GM13977 (cell line): ENCODE data around the gene ADAMTS8.

ENCODE experiments used
- DNase-seq: peaks from one replicate; pipeline ENCODE4 v3.0.0; 2012; ENCODE audit warnings: low spot score
- CTCF ChIP-seq: IDR thresholded peaks from 2 replicates; pipeline ENCODE4 v1.5.1; 2012; ENCODE audit warnings: mild to moderate bottlenecking, control low read depth; ENCODE audit not compliant: insufficient read depth; ENCODE audit errors: extremely low read depth, missing control alignments
- in situ Hi-C: fragments of 300-500 bp; cut with MboI; formaldehyde crosslinking; loops from one replicate; pipeline ENCODE4 v1.12.0; 2022; ENCODE audit warnings: low sequenced_read_pairs, low pct_unique_long_range_greater_than_20kb, mixed read lengths, inconsistent platforms; ENCODE audit not compliant: unreplicated experiment

The ADAMTS8 gene

GRCh38 chr11:130383344-130384211 is 44.8 kb downstream of the ADAMTS8 start:
- no peak for DNase-seq
- in situ Hi-C loops = no loop called here
- no peak for TF ChIP-seq CTCF

DNA sequence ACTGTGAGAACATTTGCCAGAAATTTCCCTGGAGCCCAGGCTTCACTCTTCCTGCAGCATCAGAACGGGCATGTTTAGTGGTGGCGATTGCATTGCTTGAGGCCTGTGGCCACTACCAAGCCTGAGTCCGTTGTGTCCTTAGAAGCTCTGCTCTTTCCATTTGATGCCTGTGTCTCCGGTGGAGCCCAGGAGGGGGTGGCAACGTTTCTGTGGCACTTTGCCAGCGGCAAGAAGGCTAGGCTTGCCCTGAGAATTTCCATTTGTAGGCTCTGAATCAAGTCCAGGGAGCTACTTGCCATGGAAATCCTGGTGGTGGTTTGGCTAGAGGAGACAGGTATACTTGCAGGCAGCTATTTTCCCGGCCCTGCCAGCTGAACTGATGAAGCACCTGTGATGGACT is 47.1 kb downstream of the ADAMTS8 start:
- DNase-seq = no peak
- in situ Hi-C loops = no loop called here
- no peak for TF ChIP-seq CTCF

DNA sequence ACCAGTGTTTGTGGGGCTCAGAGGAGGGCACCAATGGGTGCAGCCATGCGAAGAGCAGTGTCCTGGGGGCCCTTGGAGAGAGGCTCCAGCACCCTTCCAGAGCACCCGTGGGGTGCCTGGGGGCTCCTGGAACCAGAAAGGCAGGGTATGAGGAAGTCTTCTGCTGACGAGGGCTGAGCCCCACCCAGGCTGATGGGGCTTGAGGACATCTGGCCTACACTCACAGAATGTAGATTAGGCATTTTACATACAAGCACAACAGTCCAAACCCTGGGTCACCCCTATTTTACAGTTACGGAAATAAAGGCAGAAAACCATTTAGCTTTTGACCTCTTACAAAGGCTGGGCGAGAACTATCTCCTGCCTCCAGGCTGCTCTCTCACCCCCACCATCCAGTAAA is 47.6 kb downstream of the ADAMTS8 start:
- TF ChIP-seq CTCF = no peak
- in situ Hi-C loops = no loop called here
- DNase-seq = no peak

- no peak for DNase-seq
- in situ Hi-C loops = no loop called here
- no peak for TF ChIP-seq CTCF
Observed at GRCh38 chr11:130379276-130379675, 49.1 kb downstream of the ADAMTS8 start.

DNA sequence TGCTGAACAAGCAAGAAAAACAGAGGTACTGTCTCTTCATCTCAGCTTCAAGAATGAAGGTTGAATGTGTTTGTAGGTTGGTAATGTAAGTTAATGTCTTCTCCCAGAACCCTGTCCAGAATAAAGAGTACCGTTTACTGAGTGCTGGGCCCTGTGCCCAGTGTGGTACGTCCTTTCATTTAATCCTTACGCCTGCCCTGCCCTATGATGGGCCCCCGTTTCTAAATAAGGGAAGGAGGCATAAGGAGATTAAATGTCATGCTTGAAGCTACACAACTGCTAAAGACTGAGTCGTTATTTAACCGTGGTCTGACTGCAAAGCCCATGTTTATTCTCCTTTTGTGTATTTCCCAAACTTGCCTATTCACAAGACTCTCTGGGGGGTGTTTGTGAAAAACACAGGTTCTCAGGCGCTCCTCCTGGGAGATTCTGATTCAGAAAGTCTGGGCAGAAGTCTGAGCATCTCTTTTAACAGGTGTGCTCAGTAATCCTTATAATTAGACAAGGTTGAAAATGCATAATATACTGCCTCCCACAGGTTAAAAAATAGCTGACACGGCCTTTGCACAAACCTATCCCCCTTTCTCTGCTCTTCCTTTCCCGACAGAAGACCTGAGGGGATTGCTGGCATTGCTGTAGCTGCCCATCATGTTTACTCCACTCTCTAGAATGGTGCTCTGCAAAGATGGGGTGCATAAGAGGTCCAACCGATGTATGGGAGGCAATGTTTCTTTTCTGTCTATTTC is 57.4 kb downstream of the ADAMTS8 start:
- DNase-seq = peak; percentile 38
- peak; percentile 32 for TF ChIP-seq CTCF
- in situ Hi-C loops = no loop called here

- TF ChIP-seq CTCF = no peak
- no peak for DNase-seq
- in situ Hi-C loops = no loop called here
Observed at GRCh38 chr11:130369713-130370112, 58.7 kb downstream of the ADAMTS8 start.
